ENCODE measurements around the gene RPL6. TPM values are rescaled to one million over a fixed set of nuclear protein-coding genes. Genes with fewer than 3 reads are reported as not detected.
"Not testable (repeated sequence)": the region's sequence is repeated elsewhere in the genome, so short reads cannot be mapped to it uniquely, and the experiment has no call there.

The RPL6 gene
- total RNA-seq, 2 donors from 2014 or later = 1,014 to 1,216 TPM

DNA sequence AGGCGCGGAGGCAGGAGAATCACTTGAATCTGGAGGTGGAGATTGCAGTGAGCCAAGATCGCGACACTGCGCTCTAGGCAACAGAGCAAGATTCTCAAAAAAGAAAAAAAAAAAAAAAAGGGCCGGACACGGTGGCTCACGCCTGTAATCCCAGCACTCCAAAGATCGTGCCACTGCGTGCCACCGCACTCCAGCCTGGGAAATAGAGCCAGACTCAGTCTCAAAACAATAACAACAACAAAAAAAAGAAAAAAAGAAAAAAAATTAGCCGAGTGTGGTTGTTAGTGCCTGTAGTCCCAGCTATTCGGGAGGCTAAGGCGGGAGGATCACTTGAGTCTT lies 470 bp upstream of the RPL6 start:
- peaks cover 38 to 39% of the 10 kb centered on the region in 2 donors for H3K4me1 Mint-ChIP-seq (ENCODE audit: low read depth in 2 of 2)
- peak overlapping the region; percentile 99 for H3K27ac Mint-ChIP-seq
- no peaks in the 10 kb centered on the region for H3K27me3 Mint-ChIP-seq
- no peak overlapping the region for H3K4me3 Mint-ChIP-seq
- DNase-seq (ENCODE audit: low spot score) (no peak), ATAC-seq (no peak)
- H3K36me3 Mint-ChIP-seq = peaks cover 35% of the 10 kb centered on the region
- no peaks in the 10 kb centered on the region for H3K9me3 Mint-ChIP-seq

DNA sequence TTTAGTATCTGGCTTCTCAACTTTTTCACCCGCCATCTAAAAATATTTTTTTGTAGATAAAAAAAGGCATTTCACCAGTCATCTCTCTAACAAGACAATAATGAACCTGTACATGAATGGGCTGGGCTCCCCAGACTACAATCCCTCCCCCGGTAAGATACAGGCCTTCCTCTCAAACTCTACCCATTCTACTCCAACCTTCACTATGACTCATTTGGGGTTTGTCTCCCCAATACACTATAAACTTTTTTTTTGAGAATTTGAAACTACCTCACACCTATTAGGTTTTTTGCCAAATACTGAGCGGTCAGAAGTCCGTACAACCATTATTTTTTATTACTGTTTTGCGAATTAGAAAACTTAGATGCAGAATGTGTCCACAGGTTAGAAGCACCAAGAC lies 784 bp downstream of the RPL6 start:
- DNase-seq (ENCODE audit: low spot score) = no peak
- ATAC-seq = peak in 1 of 2 donors; percentile 54
- Mint-ChIP-seq H3K27ac (peak overlapping the region; percentile 99), H3K27me3 (no peaks in the 10 kb centered on the region), H3K4me3 (peak overlapping the region; percentile 99), H3K4me1 (ENCODE audit: low read depth in 2 of 2) (peaks cover 38 to 39% of the 10 kb centered on the region in 2 donors), H3K36me3 (peaks cover 35% of the 10 kb centered on the region), H3K9me3 (no peaks in the 10 kb centered on the region)

- Mint-ChIP-seq H3K36me3 (peaks cover 35% of the 10 kb centered on the region), H3K27ac (peak overlapping the region; percentile 99), H3K4me3 (peak overlapping the region; percentile 99), H3K4me1 (ENCODE audit: low read depth in 2 of 2) (peaks cover 38 to 39% of the 10 kb centered on the region in 2 donors)
- DNase-seq (ENCODE audit: low spot score); ATAC-seq; H3K27me3 Mint-ChIP-seq; H3K9me3 Mint-ChIP-seq: not testable (repeated sequence)
These were observed 1.7 kb downstream of the RPL6 start for GRCh38 chr12:112407683-112408082.

DNA sequence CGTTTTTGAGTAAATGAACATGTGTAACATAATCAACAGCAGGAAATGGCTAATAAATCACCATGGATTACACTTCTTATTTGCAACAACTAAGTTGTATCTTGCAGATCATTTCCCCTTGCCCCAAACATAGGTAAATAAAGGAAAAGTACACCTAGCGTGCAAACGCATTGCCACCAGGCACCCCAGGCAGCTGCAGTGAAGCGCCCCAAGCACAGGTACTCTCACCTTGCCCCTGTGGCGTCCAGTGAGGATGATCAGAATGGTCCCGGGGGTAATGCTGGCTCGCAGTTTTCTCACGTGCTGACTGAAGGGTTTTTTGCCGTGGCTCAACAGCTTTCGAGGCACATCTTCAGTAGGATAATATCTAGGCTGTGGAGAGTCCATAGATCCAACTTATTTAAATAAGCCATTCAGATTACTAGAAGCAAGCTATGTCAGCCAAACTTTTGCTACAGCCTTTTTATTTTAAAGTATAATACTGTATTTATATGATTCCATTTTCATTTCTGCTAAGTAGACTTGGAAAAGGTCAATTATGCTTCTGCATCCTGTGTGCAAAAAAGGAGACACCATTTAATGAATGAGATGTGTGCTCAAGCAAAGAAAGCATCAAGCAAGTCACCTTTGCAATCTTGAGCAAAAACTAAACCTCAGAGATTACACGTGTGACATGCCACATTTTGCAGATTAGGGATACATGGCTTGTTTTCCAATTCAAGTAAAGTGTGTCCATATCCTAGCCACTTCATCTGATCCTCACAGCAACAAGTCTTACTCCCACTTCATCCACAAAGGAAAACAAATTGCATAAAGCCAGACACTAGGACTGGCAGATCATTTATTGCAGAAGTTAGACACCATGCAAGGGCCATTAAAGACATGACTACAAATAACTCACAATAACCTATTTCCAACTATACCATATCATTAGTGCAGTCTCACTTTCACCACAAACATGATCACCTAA lies 2.6 kb downstream of the RPL6 start:
- Mint-ChIP-seq H3K4me1 (ENCODE audit: low read depth in 2 of 2) (peaks cover 38 to 39% of the 10 kb centered on the region in 2 donors), H3K4me3 (peak overlapping the region; percentile 99), H3K27ac (peak overlapping the region in 1 of 2 donors; percentile 99), H3K36me3 (peaks cover 35% of the 10 kb centered on the region), H3K27me3 (no peaks in the 10 kb centered on the region), H3K9me3 (no peaks in the 10 kb centered on the region)
- no peak for ATAC-seq
- no peak for DNase-seq (ENCODE audit: low spot score)

GRCh38 chr12:112401903-112402498 lies 7.4 kb downstream of the RPL6 start:
- peaks cover 16% of the 10 kb centered on the region for H3K36me3 Mint-ChIP-seq
- no peaks in the 10 kb centered on the region for H3K27me3 Mint-ChIP-seq
- H3K9me3 Mint-ChIP-seq = no peaks in the 10 kb centered on the region
- no peak overlapping the region for H3K4me3 Mint-ChIP-seq
- H3K27ac Mint-ChIP-seq = no peak overlapping the region
- DNase-seq (ENCODE audit: low spot score) (no peak), ATAC-seq (no peak)
- peaks cover 10 to 12% of the 10 kb centered on the region in 2 donors for H3K4me1 Mint-ChIP-seq (ENCODE audit: low read depth in 2 of 2)

DNA sequence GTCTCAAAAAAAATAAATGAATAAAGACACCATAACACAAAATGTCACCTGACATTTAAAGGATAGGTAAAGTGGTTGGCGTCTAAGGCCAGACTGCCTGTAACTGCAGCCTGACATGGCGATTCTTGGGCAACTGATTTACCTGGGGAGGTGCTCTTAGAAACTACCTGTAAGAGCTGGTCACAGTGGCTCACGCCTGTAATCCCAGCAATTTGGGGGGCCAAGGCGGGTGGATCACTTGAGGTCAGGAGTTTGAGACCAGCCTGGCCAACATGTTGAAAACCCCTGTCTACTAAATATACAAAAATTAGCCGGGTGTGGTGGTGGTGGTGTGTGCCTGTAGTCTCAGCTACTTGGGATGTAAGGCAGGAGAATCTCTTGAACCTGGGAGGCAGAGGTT lies 8.4 kb downstream of the RPL6 start:
- no peak for ATAC-seq
- Mint-ChIP-seq H3K27ac (no peak overlapping the region), H3K9me3 (no peaks in the 10 kb centered on the region), H3K4me1 (ENCODE audit: low read depth in 2 of 2) (peaks cover 5% of the 10 kb centered on the region in 2 donors), H3K27me3 (no peaks in the 10 kb centered on the region), H3K4me3 (no peak overlapping the region), H3K36me3 (peaks cover 9% of the 10 kb centered on the region)
- DNase-seq (ENCODE audit: low spot score) = no peak

DNA sequence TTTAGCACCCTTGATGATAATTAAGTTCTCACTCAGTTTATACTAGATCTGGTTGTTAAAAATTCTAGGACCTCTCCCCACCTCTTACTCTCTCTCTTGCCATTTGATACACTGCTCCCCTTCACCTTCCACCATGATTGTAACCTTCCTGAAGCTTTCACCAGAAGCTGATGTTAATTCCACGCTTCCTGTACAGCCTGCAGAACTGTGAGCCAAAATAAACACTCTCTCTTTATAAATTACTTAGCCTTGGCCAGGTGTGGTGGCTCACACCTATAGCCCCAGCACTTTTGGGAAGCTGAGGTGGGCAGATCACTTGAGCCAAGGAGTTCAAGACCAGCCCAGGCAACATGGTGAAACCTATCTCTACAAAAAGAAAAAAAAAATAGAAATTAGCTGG lies 16.1 kb downstream of the RPL6 start:
- ATAC-seq = no peak
- no peaks in the 10 kb centered on the region for H3K36me3 Mint-ChIP-seq
- peaks cover 0 to 4% of the 10 kb centered on the region in 2 donors for H3K27me3 Mint-ChIP-seq
- no peaks in the 10 kb centered on the region for H3K4me1 Mint-ChIP-seq (ENCODE audit: low read depth in 2 of 2)
- no peak for DNase-seq (ENCODE audit: low spot score)
- H3K9me3 Mint-ChIP-seq = no peaks in the 10 kb centered on the region
- H3K4me3 Mint-ChIP-seq = no peak overlapping the region
- no peak overlapping the region for H3K27ac Mint-ChIP-seq

GRCh38 chr12:112389922-112390654 lies 19.3 kb downstream of the RPL6 start:
- H3K4me3 Mint-ChIP-seq; ATAC-seq; DNase-seq (ENCODE audit: low spot score); H3K9me3 Mint-ChIP-seq; H3K36me3 Mint-ChIP-seq; H3K27ac Mint-ChIP-seq; H3K27me3 Mint-ChIP-seq: not testable (repeated sequence)
- H3K4me1 Mint-ChIP-seq (ENCODE audit: low read depth in 2 of 2) = peaks cover 5 to 13% of the 10 kb centered on the region in 2 donors

- no peak overlapping the region for H3K4me3 Mint-ChIP-seq
- ATAC-seq (no peak), DNase-seq (ENCODE audit: low spot score) (no peak)
- no peaks in the 10 kb centered on the region for H3K9me3 Mint-ChIP-seq
- H3K27me3 Mint-ChIP-seq = peaks cover 0 to 4% of the 10 kb centered on the region in 2 donors
- peaks cover 5 to 13% of the 10 kb centered on the region in 2 donors for H3K4me1 Mint-ChIP-seq (ENCODE audit: low read depth in 2 of 2)
- H3K36me3 Mint-ChIP-seq = no peaks in the 10 kb centered on the region
- H3K27ac Mint-ChIP-seq = no peak overlapping the region
These were observed 20.2 kb downstream of the RPL6 start for GRCh38 chr12:112389228-112389627.

- DNase-seq (ENCODE audit: low spot score) = no peak
- Mint-ChIP-seq H3K36me3 (no peaks in the 10 kb centered on the region), H3K4me1 (ENCODE audit: low read depth in 2 of 2) (peaks cover 9 to 17% of the 10 kb centered on the region in 2 donors), H3K27me3 (no peaks in the 10 kb centered on the region), H3K27ac (peak overlapping the region; percentile 15 to 26), H3K9me3 (no peaks in the 10 kb centered on the region), H3K4me3 (no peak overlapping the region)
- ATAC-seq = no peak
These were observed 22.7 kb downstream of the RPL6 start for GRCh38 chr12:112386726-112387125.

DNA sequence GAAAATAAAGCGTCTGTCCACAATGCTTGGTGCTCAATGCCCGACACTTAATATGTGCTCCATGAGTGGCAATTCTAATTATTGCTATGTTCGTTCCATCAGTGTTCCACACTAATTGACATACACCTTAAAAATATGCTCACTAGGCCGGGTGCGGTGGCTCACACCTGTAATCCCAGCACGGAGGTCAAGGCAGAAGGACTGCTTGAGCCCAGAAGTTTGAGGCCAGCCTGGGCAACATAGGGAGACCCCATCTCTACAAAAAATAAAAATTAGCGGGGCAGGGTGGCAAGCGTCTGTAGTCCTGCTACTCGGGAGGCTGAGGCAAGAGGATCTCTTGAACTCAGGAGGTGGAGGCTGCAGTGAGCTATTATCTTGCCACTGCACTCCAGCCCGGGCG lies 26.5 kb downstream of the RPL6 start:
- peak overlapping the region; percentile 98 for H3K4me3 Mint-ChIP-seq
- H3K4me1 Mint-ChIP-seq (ENCODE audit: low read depth in 2 of 2) = peaks cover 23 to 33% of the 10 kb centered on the region in 2 donors
- peak overlapping the region; percentile 81 to 90 for H3K27ac Mint-ChIP-seq
- H3K27me3 Mint-ChIP-seq = no peaks in the 10 kb centered on the region
- no peak for DNase-seq (ENCODE audit: low spot score)
- no peaks in the 10 kb centered on the region for H3K36me3 Mint-ChIP-seq
- ATAC-seq = no peak
- H3K9me3 Mint-ChIP-seq = no peaks in the 10 kb centered on the region

- Mint-ChIP-seq H3K9me3 (no peaks in the 10 kb centered on the region), H3K27ac (peak within 1 kb of the TSS; percentile 87 to 92), H3K27me3 (no peaks in the 10 kb centered on the region), H3K4me3 (peak within 1 kb of the TSS; percentile 98), H3K36me3 (no peaks in the 10 kb centered on the region), H3K4me1 (ENCODE audit: low read depth in 2 of 2) (peaks cover 19 to 28% of the 10 kb centered on the region in 2 donors)
- ATAC-seq = peak; percentile 99
- peak; percentile 95 for DNase-seq (ENCODE audit: low spot score)
These were observed 27.3 kb downstream of the RPL6 start, which contains the start of gene HECTD4 for GRCh38 chr12:112381883-112382796. TSS of gene HECTD4 (minus strand) at chr12:112382431. CDS start at chr12:112382128, 303 bp downstream.

DNA sequence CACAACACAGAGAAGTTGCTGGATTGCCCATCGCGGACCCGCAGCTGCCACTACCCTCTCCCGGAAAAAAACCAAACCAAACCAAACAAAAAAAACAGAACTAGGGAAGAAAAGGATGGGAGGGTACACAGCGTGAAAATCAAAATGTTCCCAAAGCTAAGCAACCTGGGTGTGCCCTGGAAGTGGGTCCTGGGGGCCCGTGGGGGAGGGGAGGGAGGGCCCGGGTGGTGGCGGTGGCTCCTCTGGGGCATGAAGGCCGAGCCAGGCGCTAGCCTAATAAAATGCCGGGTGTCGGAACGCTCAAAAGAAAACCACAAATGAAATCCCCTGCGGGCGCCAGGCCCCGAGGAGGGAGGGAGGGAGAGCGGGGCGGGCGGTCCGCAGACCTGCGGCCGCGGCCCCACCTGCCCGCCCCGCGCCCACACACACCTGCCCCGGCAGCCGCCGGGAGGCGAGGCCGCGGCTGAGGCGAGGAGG lies 28.0 kb downstream of the RPL6 start:
- DNase-seq (ENCODE audit: low spot score) = no peak
- peak overlapping the region; percentile 87 to 92 for H3K27ac Mint-ChIP-seq
- H3K36me3 Mint-ChIP-seq = no peaks in the 10 kb centered on the region
- ATAC-seq = peak; percentile 54 to 61
- H3K27me3 Mint-ChIP-seq = no peaks in the 10 kb centered on the region
- H3K4me1 Mint-ChIP-seq (ENCODE audit: low read depth in 2 of 2) = peaks cover 21 to 22% of the 10 kb centered on the region in 2 donors
- H3K4me3 Mint-ChIP-seq = peak overlapping the region; percentile 98
- H3K9me3 Mint-ChIP-seq = no peaks in the 10 kb centered on the region

Data from natural killer cell treated with Interleukin-12 subunit alpha and Interleukin-12 subunit beta and Interleukin-15 and Interleukin-18, amount 100 ng/mL, for 72 hours (primary cell).